ENCODE results near the gene TMEM26.
A peak's percentile ranks its signal among the peaks of the same experiment; 100 is the strongest.

The TMEM26 gene

DNA sequence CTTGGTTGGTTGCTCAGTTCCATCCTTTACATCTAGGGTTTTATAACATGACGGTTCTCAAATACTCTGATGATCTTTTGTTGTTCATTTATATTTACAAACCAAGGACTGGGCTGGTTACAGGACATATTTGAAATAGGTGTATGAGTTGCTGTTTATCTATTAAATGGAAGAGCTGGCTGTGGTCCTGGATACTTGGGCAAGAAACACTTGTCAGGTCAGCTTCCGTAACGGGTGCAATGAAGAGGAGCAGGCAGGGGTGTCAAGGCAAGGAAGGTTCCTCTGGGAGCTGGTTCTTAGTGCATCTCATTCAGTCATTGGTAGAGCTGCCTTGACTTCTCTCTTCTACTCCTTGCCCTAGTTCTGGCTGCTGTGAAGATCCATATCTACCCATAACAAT lies 4.8 kb upstream of the TMEM26 start:
- DNase-seq, result no peak

DNA sequence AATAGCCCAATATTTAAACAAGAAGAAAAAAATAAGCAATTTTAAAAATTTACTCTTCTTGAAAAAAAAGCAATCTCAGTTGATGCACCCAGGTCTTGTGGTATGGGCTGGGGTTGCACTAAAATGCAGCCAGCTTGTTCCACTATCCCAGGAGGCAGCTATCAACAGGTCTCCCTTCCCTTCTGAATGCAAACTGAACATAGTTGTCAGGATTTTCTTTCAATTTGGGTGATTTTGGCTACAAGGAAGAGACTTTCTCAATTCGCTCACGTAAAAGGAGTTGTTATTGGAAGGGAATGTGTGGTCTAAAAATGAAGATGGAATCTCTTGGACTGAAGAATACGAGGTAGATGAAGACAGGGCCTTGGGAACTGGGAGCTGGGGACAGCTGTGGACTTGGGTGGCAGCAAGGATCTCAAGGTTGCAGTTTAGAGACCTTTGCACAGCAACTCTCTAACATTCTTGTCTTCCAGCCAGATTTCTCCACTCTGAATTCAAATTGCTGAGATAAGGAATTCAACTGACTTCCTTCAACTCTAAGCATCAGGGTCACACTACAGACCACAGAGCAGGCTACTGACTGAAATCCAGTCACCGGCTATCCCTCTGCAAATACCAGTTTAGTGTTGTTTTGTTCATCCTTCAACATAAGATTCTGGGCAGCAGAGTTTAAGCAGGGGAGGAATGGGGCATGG lies 3.1 kb upstream of the TMEM26 start:
- DNase-seq, result peak; percentile 17

DNA sequence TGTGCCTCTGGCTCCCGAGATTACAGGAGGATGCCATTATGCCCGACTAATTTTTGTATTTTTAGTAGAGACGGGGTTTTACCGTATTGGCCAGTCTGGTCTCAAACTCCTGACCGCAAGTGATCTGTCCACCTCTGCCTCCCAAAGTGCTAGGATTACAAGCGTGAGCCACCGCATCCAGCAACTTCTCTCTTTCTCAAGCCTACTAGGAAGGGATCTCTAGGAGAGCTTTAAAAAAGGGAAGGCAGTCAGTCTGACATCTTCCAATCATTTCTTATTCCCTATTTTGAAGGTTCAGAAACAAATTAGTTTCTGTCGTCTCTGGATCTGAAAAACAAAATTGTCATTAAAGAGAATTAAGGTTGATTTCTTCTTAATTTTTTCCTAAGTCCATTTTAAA lies 2.5 kb upstream of the TMEM26 start:
- no peak for DNase-seq

DNA sequence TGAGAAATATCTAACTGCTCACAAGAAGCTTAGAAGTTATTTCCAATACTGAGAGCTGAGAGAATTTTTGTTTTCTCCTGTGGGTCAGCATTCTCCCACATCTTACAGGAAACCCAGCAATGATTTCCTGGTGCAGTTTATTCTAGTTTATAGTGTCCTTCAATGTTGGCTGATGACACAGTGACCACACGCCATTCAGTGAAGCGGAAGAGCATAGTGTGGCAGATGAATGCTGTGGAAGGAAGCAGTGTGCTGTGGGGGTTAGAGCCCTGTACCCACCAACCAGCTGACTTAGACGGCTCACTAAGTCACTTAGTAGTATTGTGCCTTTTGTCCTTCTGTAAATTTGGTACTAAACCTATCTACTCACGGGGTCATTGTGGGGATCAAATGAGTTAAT lies 1.4 kb upstream of the TMEM26 start:
- DNase-seq, result no peak

DNA sequence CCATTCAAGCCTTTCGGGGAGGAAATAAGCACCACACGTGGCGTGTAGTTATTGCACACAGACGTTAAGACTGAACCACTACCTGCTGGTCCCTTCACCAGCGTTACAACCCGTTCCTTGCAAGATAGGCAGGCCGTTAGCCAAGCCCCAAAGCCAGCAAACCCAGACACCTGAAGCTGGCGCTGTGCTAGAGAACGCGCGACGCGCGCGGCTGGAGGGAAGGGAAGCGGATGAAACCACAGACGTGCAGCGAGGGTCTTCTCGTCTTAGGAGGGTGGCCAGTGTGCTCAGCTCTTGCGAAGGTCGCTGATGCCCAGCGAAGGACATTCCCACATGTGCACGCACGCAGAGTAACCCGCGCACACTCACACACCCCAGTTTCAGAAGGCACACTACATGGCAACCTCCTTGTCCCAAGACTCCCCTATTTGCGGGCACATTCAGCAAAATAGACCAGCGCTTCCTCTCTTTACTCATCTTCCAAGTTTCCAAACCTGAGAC lies 980 bp downstream of the TMEM26 start:
- DNase-seq, result no peak

DNA sequence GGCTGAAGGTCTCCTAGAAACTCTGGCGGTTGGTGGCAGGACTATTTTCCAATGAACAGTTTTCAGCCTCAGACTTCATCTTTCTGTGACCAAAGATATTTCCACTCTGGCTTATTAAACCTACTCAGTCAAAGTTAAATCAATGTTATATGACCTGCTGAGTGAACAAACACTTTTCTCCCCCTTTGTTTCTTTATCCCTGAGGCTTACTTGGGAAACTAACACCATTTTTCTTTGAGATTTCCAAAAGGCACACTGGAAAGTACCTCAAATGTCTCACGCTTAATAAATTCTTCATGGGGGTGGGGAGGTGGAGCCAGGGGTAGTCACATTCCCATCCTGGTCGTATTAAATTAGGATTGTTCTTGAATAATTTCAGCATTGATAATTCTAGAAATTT lies 1.8 kb downstream of the TMEM26 start:
- DNase-seq, result no peak

DNA sequence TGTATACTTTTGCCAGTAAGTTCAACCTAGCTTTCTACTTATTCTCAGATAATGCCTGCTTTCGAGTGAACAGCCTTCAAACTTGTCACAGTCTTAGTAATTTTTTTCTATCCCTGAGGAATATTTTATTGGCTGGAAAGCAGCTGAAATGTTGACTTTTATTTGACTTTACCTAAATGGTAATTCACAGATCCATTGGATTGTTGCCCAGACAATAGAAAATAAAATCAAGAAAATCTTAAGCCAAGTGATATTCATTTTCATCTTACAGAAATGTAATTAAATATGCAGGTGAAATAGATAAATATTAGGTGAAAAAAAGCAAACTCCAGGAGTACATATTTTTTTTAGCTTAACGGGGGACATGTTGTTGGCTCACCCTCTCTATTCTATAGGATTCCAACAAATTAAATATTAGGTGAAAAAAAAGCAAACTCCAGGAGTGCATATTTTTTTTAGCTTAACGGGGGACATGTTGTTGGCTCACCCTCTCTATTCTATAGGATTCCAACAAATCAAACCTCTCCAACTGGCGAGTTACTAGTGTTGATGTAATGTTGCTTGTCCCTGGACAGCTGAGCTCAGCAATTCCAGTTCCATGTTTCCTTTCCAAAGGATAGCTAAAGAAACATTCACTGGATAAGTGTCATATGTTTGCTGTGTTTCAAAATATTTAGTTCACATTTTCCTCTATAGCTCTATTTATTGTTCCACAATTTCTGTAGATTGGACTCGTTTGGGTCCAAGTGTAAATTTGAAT lies 4.2 kb downstream of the TMEM26 start:
- no peak for DNase-seq

DNA sequence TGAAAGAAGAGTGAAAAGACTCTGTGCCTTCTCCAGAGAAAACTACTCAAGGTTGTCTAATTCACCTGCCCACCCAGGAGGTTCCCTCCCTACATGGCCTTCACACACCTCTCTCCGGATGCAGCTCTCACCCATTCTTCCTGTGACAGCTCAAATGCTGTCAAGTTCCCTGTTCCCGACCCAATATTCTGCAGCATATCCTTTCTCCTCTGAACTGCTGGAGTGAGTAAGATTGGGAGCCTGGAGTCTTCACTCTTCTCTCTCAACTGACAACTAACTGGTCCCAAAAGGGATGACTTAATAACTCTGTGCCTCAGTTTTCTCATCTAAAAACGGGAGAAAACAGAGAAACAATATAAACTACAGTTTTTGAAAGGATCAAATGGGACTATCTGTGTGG lies 5.1 kb downstream of the TMEM26 start:
- DNase-seq, result no peak

DNA sequence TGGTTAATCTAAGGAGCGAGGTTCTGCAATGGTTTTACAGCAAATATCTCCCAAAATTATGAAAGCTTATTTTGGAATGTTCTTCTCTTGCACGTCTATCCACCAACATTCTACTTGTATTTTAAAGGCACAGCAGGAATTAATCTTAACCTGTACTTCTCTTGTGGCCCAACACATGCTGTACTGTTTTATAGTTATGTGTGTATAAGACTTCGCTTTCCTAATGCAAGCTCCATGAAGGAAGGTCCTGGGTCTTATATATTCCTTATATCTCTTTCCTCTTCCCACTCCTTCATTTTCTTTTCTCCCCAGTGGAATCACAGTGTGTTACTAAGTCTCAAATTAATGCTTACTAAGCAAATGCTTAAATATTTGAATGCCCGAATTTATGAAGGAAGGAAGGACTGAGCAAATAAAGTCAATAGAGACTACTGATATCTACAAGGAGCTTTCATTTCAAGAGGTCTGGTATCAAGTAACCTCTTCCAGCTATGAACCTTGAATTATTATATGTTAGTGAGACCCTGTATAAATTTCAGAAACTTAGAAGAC lies 14.0 kb downstream of the TMEM26 start:
- DNase-seq, result no peak

DNA sequence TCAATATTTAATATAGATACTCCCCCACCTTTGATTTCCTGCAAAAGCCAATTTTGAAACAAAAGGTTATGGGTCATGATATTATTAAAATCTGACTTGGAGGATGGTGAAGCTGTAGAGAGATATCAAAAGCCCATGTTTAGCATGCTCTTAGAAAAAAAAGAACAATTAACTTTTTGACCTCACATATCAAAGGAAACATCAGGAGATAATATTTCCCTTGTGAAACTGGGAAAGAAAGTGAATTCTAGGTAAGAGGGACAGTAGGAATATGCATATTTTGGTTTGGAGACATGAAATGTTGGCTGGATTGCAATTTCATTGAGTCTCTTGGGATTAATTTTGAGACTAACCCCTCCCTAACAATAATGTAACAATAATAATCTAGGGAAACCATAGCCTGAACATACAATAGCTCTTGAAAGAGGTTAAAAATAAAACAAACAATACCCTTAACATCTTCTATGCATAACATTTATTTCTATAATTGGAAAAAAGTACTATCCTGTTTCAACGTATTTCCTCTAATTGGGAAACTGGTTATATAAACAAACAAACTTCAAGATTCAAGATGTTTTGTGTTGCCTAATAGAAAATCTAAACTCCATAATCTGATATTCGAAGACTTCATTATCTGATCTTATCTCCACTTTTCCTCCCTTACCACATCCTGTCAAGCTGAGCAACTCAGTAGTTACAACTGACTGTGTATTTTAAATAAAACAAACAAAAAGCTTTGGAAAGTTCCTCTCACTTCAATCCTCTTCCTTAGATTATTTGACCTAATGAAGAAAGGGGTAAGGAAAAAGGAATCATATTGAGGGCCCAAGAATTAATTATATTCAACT lies 14.8 kb downstream of the TMEM26 start:
- DNase-seq, result peak; percentile 46

DNA sequence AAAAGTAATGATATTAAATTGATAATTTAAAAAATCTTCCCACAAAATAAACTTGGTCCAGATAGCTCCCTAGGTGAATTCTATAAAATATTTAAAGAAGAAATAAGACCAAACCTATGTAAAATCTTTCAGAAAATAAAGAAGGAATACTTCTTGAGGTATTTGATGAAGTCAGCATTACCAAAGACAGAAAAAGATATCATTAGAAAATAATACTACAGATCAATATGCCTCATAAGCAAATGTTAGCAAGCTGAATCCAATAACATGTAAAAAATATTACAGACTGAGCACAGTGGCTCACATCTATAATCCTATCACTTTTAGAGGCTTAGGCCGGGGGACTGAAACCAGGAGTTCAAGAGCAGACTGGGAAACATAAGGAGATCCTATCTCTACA lies 30.0 kb downstream of the TMEM26 start:
- DNase-seq, result no peak

DNA sequence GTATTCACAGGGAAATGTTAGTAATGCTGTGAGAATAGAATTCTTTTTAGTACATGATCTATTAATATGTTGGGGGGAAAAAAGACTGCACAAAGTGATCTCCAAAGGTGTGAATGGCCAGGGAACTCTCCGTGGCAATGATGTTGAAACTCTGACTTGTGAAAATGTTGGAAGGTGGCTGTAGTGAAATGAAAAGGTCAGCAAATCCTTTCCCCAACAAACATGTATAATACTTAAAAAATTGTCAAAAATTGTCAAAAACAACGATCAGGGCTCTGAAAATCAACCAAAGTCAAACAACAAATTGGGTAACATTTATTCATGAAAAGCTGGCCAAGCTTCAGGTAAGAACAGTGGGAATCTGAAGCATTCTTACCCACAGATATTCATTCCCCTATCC lies 35.5 kb downstream of the TMEM26 start:
- no peak for DNase-seq

DNA sequence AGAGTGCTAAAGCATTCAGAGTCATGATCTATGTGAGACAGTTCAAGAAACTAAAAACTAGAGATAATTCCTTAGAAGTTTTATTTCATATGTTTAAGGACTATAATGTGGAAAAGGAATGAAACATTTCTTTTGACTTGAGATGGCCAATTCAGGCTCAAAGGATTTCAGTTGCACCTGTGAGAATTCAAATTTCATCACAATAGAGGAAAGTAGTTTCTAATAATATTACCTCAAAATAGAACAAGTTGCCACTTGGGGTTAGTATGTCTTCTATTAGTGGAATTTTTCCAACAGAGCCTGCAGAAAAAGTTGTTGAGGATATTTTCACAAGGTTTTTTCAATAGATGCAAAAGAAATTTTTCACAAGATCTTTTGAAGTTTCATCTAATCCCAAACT lies 37.4 kb downstream of the TMEM26 start:
- no peak for DNase-seq

DNA sequence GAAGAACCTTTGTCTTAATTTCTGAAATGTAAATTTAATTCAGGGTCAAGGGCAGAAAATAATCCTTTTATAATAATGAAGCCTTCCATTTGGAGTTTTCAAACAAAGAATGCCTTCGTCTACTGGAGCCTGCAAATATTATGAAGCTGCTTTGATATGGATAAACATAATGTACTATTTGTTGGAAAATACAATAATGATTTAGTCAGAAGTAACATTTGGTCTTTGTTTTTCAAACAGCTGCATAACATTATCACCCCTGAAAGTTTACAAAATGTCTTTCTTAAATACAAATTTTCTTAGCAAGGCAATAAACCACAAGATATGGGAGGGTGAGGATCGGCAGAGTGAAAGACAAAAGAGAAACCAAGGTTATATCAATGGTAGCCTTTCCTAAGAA lies 41.5 kb downstream of the TMEM26 start:
- no peak for DNase-seq

DNA sequence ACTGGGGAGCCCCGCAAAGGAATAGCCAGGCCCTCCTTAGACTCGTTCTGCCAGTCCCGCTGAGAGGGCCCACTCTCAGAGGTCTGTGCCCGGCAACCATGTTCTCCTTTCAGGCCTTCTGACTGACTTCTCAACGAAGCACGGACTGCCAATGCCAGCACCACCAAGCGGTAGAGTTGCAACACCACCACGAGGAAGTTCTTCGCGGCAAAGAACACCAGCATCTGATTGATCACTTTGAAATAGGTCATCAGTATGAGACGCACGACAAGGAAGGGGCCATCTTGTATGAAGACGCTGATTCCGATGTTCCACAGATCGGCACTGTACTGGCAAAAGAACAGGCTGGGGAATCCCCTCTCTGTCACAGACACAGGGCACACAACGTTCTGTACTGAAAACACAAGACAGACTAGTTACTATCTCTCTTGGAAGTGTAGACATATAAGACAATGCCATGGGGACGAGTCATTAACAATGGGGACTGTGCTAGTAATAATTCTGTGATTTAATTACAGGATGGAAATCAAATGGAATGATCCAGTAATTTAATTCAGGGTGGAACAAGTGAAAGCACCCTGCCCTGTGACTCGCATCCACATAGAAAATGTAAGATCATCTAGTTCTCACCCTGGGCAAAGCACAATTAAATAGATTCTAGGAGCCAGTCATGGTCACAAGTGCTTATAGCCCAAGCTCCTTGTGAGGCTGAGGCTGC lies 42.7 kb downstream of the TMEM26 start:
- peak; percentile 7 for DNase-seq

DNA sequence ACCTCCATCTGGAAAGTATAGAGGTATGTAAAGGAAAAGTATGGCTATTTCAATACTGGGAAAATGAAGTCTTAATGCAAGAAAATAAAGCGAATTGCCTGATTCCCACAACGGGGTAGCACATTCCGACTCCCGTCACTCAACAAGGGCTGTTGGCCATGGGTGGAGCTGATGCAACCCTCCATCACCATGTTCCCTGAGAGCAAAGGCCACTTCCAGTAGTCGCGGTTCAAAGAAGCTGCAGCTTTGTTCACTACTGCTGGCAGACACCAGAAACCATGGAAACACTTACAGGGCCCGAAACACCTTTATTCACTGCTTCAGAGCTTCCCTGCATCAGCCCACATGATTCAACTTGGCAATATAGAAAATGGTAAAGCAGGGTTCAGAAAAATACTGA lies 44.0 kb downstream of the TMEM26 start:
- DNase-seq, result no peak

DNA sequence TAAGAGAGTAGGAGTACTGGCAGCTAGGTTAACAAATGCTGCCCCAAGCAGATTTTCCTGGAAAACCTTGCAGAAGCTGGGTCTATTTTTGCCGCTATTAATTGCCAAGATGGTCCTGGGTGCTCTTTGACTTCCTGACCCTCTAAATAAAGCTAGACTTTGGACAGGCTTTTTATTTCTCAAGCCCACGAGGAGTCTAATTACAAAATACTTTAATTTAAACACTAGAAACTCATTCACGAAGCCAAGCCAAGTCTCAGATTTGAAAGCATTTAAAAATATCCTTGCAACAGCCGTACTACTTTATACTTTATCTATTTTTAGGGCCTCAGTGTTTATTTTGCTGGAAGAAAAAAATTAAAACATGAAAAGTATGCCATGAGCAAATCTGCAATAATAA lies 45.1 kb downstream of the TMEM26 start:
- DNase-seq, result no peak

DNA sequence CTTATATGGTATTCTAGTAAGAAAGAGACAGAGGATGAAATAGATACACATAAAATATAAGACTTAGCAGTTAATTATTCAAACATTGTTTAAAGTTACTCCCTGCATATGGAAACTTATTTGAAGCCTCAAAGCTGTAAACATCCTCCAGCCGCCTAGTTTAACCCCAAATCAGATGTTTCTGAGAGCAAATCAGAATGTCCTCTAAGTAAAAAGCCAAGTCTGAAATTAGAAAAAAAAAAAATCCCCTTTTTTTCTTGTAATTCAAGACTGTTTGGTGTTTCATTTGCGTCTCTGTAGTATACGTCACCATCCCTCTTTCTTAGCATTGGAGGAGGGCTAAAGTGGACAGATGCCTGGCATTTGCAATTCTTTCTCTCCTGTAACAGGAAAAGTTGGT lies 46.4 kb downstream of the TMEM26 start:
- peak; percentile 57 for DNase-seq

DNA sequence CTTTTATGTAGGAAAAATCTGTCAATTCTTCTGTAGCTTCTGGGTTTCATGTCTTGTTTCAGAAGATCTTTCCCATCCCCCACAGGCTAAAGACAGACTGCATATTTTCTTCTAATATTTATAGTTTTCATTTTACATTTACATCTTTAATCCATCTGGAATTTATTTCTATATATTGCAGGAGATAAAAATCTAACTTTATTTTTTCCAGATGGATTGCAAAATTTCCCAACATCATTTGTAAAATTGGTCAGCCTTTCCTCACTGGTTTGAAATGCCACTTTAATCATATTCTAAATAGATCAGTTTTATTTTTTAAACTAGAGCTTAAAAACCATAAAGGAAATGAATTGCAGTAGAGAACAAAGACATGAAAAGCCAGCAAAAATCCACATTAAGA lies 46.9 kb downstream of the TMEM26 start:
- peak; percentile 73 for DNase-seq

DNA sequence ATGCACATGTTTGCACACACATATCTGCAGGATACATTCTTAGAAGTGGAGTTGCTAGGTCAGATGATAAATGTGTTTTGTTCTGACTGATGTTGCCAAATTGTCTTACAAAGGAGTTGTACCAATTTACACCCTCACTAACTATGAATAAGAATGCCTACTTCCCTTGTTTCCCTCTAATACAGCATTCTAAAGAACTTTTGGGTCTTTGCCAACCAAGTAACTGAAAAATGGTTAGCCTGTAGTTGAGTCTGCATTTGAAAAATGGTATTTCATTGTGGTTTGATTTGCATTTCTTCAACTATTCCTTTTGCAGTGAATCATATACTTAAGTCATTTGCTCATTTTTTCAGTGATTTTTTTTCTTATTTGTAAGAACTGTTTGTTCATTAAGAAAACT lies 48.4 kb downstream of the TMEM26 start:
- peak; percentile 90 for DNase-seq

DNA sequence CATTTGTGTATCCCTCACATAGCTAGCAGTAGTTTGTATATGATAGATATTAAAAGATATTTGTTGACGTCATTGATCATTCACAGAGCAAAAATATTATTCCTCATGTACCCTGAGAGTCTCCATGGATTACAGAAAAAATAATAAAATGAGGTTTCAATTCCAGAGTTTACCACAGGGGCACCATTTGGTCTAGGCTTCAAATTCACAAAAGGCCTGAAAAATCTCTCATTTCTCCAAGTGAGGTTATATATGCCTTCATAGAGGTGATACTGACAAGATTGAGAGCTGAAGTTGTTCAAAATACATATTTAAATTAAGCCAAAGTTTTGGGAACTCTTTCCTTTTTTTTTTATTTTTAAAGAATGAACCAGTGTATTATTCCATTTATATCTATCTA lies 52.7 kb downstream of the TMEM26 start:
- DNase-seq, result no peak

DNA sequence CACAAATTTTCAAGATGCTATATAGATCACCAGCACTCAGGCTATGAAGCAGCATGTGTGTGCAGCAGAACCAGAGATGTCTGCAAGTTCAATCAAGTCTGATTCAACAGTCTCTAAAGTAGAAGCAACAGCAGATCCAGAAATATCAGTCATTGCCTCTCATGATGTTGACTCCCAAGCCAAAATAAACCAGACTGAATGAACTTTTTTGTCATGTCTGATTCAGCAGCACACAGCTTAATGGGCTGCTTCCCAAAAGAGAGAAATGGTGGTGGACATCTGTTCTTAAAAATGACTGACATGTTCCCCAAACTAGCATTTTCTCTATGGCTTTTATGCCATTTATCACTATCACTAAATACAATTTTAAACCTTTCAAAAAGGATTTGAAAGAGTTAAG lies 53.8 kb downstream of the TMEM26 start:
- DNase-seq, result peak; percentile 39
